Adipose tissue (tissue), 3 donors: ENCODE data around the gene SIRT1. TPM values are rescaled to one million over a fixed set of nuclear protein-coding genes. Genes with fewer than 3 reads are reported as not detected.
"Not testable (repeated sequence)": the region's sequence is repeated elsewhere in the genome, so short reads cannot be mapped to it uniquely, and the experiment has no call there.

ENCODE experiments used
- H3K27ac ChIP-seq: one replicate; pipeline ENCODE4 v1.5.1; 2013; ENCODE audit warnings: low read depth, low read length
- WGBS, 3 donors: extraction: QIAGEN DNeasy Blood & Tissue Kit; methylation state at CpG; one replicate each; pipeline ENCODE4 v1.1.7; 2013; 5-methylcytosine and 5-hydroxymethylcytosine counted together
- polyA plus RNA-seq, 3 donors: library from polyadenylated mRNA; stranded (reverse); fragments of 200-250 nt; gene quantifications; one replicate each; pipeline ENCODE4 v1.2.3, GENCODE V29; 2013
- donor health status: healthy with polysubstance abuse.
- donor health status: Bipolar disorder and iron deficiency.
- donor health status: healthy.

SIRT1 gene
- polyA plus RNA-seq, 3 donors, result 7.7 to 22.7 (median 16.4) TPM

GRCh38 chr10:67868132-67868531 is 16.3 kb upstream of the SIRT1 start:
- WGBS, 3 donors, result 90 to 96% (median 95%) methylated on average over 2 of the region's 2 CpGs

GRCh38 chr10:67869996-67870395 is 14.5 kb upstream of the SIRT1 start:
- WGBS, 3 donors, result 93 to 97% (median 94%) methylated on average over 6 of the region's 6 CpGs
- no peak overlapping the region for H3K27ac ChIP-seq

More at GRCh38 chr10:67868132-67868531, 16.3 kb upstream of the SIRT1 start:
- no peak overlapping the region for H3K27ac ChIP-seq

- 54 to 70% (median 65%) methylated on average over 3 of the region's 3 CpGs for WGBS, 3 donors
- H3K27ac ChIP-seq, result no peak overlapping the region
Observed at GRCh38 chr10:67875340-67876238, 8.9 kb upstream of the SIRT1 start.

- WGBS, 3 donors, result 95 to 97% (median 97%) methylated on average over 11 of the region's 11 CpGs
- not testable (repeated sequence) for H3K27ac ChIP-seq
Observed at GRCh38 chr10:67877421-67877820, 7.0 kb upstream of the SIRT1 start.

- H3K27ac ChIP-seq, result no peak overlapping the region
- WGBS, 3 donors, result 92 to 95% (median 92%) methylated on average over 7 of the region's 7 CpGs
Observed at GRCh38 chr10:67878133-67878532, 6.3 kb upstream of the SIRT1 start.

GRCh38 chr10:67883710-67884312 is 645 bp upstream of the SIRT1 start:
- 14 to 23% (median 16%) methylated on average over 13 of the region's 13 CpGs for WGBS, 3 donors
- H3K27ac ChIP-seq, result no peak overlapping the region

GRCh38 chr10:67884842-67885670 is 600 bp downstream of the SIRT1 start:
- H3K27ac ChIP-seq, result peak overlapping the region; percentile 41
- WGBS, 3 donors, result 0% methylated on average over 44 to 73 of the region's 73 CpGs

GRCh38 chr10:67893637-67894036 is 9.2 kb downstream of the SIRT1 start:
- H3K27ac ChIP-seq, result no peak overlapping the region
- 90 to 93% (median 92%) methylated on average over 14 of the region's 14 CpGs for WGBS, 3 donors

GRCh38 chr10:67903581-67903980 is 19.1 kb downstream of the SIRT1 start:
- WGBS, 3 donors, result 90 to 95% (median 95%) methylated on average over 7 of the region's 7 CpGs
- no peak overlapping the region for H3K27ac ChIP-seq

GRCh38 chr10:67912331-67912946 is 28.0 kb downstream of the SIRT1 start:
- WGBS, 3 donors, result 66 to 87% (median 81%) methylated on average over 2 of the region's 2 CpGs
- H3K27ac ChIP-seq, result no peak overlapping the region

GRCh38 chr10:67914777-67915340 is 30.4 kb downstream of the SIRT1 start:
- no peak overlapping the region for H3K27ac ChIP-seq
- 93 to 97% (median 96%) methylated on average over 8 of the region's 8 CpGs for WGBS, 3 donors

GRCh38 chr10:67917169-67917568 is 32.7 kb downstream of the SIRT1 start:
- no peak overlapping the region for H3K27ac ChIP-seq
- 77 to 91% (median 84%) methylated on average over 2 of the region's 2 CpGs for WGBS, 3 donors

- H3K27ac ChIP-seq, result no peak overlapping the region
- 74 to 85% (median 77%) methylated on average over 1 of the region's 1 CpG for WGBS, 3 donors
Observed at GRCh38 chr10:67917679-67918078, 33.2 kb downstream of the SIRT1 start.

- H3K27ac ChIP-seq, result no peak overlapping the region
- WGBS, 3 donors, result 95 to 96% (median 96%) methylated on average over 1 of the region's 1 CpG
Observed at GRCh38 chr10:67921065-67921464, 36.6 kb downstream of the SIRT1 start.

GRCh38 chr10:67923551-67923950 is 39.1 kb downstream of the SIRT1 start:
- H3K27ac ChIP-seq, result no peak overlapping the region
- WGBS, 3 donors, result 90 to 93% (median 92%) methylated on average over 5 of the region's 5 CpGs

GRCh38 chr10:67924136-67924535 is 39.7 kb downstream of the SIRT1 start:
- WGBS, 3 donors, result 87 to 99% (median 98%) methylated on average over 3 of the region's 3 CpGs
- no peak overlapping the region for H3K27ac ChIP-seq

- WGBS, 3 donors, result 84 to 89% (median 86%) methylated on average over 1 of the region's 1 CpG
- H3K27ac ChIP-seq, result no peak overlapping the region
Observed at GRCh38 chr10:67925449-67926005, 41.1 kb downstream of the SIRT1 start.

- WGBS, 3 donors, result 97 to 100% (median 98%) methylated on average over 1 of the region's 1 CpG
- H3K27ac ChIP-seq, result no peak overlapping the region
Observed at GRCh38 chr10:67926951-67927350, 42.5 kb downstream of the SIRT1 start.
